ENCODE data around the gene PSMA8.
"Not testable (repeated sequence)": the region's sequence is repeated elsewhere in the genome, so short reads cannot be mapped to it uniquely, and the experiment has no call there.

PSMA8 gene

DNA sequence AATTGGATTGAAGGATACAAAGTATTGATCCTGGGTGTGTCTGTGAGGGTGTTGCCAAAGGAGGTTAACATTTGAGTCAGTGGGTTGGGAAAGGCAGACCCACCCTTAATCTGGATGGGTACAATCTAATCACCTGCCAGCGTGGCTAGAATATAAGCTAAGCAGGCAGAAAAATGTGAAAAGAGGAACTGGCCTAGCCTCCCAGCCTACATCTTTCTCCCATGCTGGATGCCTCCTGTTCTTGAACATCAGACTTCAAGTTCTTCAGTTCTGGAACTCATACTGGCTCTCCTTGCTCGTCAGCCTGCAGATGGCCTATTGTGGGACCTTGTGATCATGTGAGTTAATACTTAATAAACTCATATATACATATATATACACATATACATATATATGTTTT lies 5.5 kb upstream of the PSMA8 start:
- H3K4me1 ChIP-seq (ENCODE audit: control insufficient read depth, insufficient read depth, low read length); CTCF ChIA-PET; H3K4me3 ChIP-seq (ENCODE audit: low read depth, low read length); H3K36me3 ChIP-seq (ENCODE audit: control insufficient read depth in 2 of 2, insufficient read depth in 1 of 2, low read length in 2 of 2); H3K27ac ChIP-seq (ENCODE audit: extremely low read depth, low read depth, low read length); H3K9me3 ChIP-seq (ENCODE audit: control insufficient read depth, insufficient read depth, low read depth, low read length); POLR2A ChIA-PET: not testable (repeated sequence)

DNA sequence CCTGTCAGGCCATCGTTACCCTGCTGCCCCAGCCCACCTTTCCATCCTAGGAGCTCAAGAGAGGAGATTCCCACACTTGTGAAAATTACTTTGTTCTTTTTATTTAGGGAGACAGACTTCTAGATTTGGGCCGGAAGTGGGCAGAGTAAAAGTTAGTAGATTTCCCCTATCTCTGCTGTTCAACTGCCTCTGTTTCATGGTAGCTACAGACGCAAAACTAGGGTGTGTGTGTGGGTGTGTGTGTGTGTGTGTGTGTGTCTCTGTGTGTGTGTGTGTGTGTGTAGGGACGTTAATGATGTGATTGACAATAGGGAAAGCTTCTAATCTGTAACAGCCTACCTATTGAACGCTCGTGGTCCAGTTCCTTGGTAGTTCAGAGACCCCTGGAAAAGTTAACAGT lies 438 bp downstream of the PSMA8 start:
- CTCF ChIA-PET = no interaction called here

DNA sequence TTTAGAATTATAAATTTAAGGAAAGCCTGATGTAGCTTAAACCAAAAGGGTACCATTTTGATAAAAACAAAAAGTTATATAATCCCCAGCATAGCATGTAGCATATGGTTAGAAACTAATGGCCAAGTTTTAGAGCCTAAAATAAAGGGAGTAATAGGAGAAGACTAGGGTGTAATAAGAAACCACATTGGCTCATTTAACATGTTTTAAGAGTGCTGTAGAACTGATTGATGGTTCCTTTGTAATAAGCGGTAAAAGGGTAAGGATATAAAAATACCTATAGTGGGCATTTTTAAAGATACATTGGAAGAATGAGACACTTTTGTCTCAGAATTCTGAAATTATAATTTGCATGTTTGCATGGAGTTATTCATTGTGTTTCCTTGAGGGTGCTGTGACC lies 1.9 kb downstream of the PSMA8 start:
- Histone ChIP-seq H3K9me3 (ENCODE audit: control insufficient read depth, insufficient read depth, low read depth, low read length) (no peaks in the 10 kb centered on the region), H3K4me1 (ENCODE audit: control insufficient read depth, insufficient read depth, low read length) (no peaks in the 10 kb centered on the region), H3K36me3 (ENCODE audit: control insufficient read depth in 2 of 2, insufficient read depth in 1 of 2, low read length in 2 of 2) (no peaks in the 10 kb centered on the region), H3K4me3 (ENCODE audit: low read depth, low read length) (no peak overlapping the region), H3K27ac (ENCODE audit: extremely low read depth, low read depth, low read length) (no peak overlapping the region)
- ChIA-PET CTCF (interaction anchor here (0.6 kb wide), 2 partner anchors 42 to 124 kb away, joined by 3 to 5 read pairs; no protein-coding TSS in a partner anchor), POLR2A (no interaction called here)
- TF ChIP-seq FEZF1 (tag by site-specific recombination; IDR thresholded peaks at IDR 0.05) = 0 out of 2 replicates have a peak, but pooled peaks have one; percentile 23
- TF ChIP-seq YY1 (tag by site-specific recombination; IDR thresholded peaks at IDR 0.05) = no peak
- no peak for TF ChIP-seq ZNF560 (tag by site-specific recombination; IDR thresholded peaks at IDR 0.05; ENCODE audit: borderline replicate concordance)
- TF ChIP-seq ZNF133 (tag by site-specific recombination; IDR thresholded peaks at IDR 0.05) = no peak
- TF ChIP-seq ZNF549 (tag by site-specific recombination; IDR thresholded peaks at IDR 0.05) = no peak

More for the DNA sequence above, 438 bp downstream of the PSMA8 start:
- Histone ChIP-seq H3K4me3 (ENCODE audit: low read depth, low read length) (no peak overlapping the region), H3K36me3 (ENCODE audit: control insufficient read depth in 2 of 2, insufficient read depth in 1 of 2, low read length in 2 of 2) (no peaks in the 10 kb centered on the region), H3K9me3 (ENCODE audit: control insufficient read depth, insufficient read depth, low read depth, low read length) (no peaks in the 10 kb centered on the region), H3K27ac (ENCODE audit: extremely low read depth, low read depth, low read length) (no peak overlapping the region), H3K4me1 (ENCODE audit: control insufficient read depth, insufficient read depth, low read length) (no peaks in the 10 kb centered on the region)
- POLR2A ChIA-PET = no interaction called here
- no peak for TF ChIP-seq ZNF677 (tag by site-specific recombination; IDR thresholded peaks at IDR 0.05)
- TF ChIP-seq ZSCAN16 (tag by site-specific recombination; IDR thresholded peaks at IDR 0.05) = no peak
- TF ChIP-seq ZNF404 (tag by site-specific recombination; IDR thresholded peaks at IDR 0.05) = no peak
- TF ChIP-seq, protein P1, sequence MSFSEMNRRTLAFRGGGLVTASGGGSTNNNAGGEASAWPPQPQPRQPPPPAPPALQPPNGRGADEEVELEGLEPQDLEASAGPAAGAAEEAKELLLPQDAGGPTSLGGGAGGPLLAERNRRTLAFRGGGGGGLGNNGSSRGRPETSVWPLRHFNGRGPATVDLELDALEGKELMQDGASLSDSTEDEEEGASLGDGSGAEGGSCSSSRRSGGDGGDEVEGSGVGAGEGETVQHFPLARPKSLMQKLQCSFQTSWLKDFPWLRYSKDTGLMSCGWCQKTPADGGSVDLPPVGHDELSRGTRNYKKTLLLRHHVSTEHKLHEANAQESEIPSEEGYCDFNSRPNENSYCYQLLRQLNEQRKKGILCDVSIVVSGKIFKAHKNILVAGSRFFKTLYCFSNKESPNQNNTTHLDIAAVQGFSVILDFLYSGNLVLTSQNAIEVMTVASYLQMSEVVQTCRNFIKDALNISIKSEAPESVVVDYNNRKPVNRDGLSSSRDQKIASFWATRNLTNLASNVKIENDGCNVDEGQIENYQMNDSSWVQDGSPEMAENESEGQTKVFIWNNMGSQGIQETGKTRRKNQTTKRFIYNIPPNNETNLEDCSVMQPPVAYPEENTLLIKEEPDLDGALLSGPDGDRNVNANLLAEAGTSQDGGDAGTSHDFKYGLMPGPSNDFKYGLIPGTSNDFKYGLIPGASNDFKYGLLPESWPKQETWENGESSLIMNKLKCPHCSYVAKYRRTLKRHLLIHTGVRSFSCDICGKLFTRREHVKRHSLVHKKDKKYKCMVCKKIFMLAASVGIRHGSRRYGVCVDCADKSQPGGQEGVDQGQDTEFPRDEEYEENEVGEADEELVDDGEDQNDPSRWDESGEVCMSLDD (tag by site-specific recombination; IDR thresholded peaks at IDR 0.05) = no peak
- no peak for TF ChIP-seq MEIS1 (CRISPR knock-in tag; IDR thresholded peaks at IDR 0.05; ENCODE audit: borderline replicate concordance)
- TF ChIP-seq ZNF416 (tag by site-specific recombination; IDR thresholded peaks at IDR 0.05) = no peak
- TF ChIP-seq ZNF433 (tag by site-specific recombination; IDR thresholded peaks at IDR 0.05; ENCODE audit: low read depth) = no peak
- no peak for TF ChIP-seq ZNF510 (tag by site-specific recombination; IDR thresholded peaks at IDR 0.05; ENCODE audit: insufficient replicate concordance)

DNA sequence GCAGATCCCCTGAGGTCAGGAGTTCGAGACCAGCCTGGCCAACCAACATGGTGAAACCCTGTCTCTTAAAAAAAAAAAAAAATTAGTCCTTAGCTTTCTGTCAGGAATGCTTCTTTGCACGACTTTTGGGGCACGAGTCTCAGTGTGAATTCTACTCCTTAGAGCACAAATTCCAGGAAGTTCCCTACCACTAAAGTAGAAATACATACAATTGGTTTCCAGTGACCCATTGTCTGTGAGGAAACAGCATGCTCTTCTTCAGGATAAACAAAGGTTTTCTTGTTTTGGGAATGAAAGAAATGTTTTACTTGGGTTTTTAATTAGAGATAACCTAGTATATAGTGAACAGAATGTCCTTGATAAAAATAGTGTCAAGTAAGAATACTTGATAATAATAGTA lies 23.7 kb downstream of the PSMA8 start:
- no peak overlapping the region for H3K4me3 ChIP-seq (ENCODE audit: low read depth, low read length)
- CTCF ChIA-PET = interaction anchor here (0.6 kb wide), 1 partner anchor 78 kb away, joined by 3 read pairs; no protein-coding TSS in a partner anchor
- no peak overlapping the region for H3K27ac ChIP-seq (ENCODE audit: extremely low read depth, low read depth, low read length)
- H3K36me3 ChIP-seq (ENCODE audit: control insufficient read depth in 2 of 2, insufficient read depth in 1 of 2, low read length in 2 of 2) = no peaks in the 10 kb centered on the region
- H3K9me3 ChIP-seq (ENCODE audit: control insufficient read depth, insufficient read depth, low read depth, low read length) = no peaks in the 10 kb centered on the region
- TF ChIP-seq SP3 (tag by site-specific recombination; IDR thresholded peaks at IDR 0.05) (no peak), SP7 (tag by site-specific recombination; IDR thresholded peaks at IDR 0.05) (no peak), ZNF37A (tag by site-specific recombination; IDR thresholded peaks at IDR 0.05) (no peak), ZBTB17 (tag by site-specific recombination; IDR thresholded peaks at IDR 0.05) (no peak), OVOL3 (tag by site-specific recombination; IDR thresholded peaks at IDR 0.05) (no peak)
- POLR2A ChIA-PET = interaction anchor here (0.6 kb wide), 1 partner anchor 1983 kb away, joined by 3 read pairs; no protein-coding TSS in a partner anchor
- H3K4me1 ChIP-seq (ENCODE audit: control insufficient read depth, insufficient read depth, low read length) = no peaks in the 10 kb centered on the region
